OCI-LY3 (cell line): ENCODE results near the gene VWC2.

Source experiments
- EZH2phosphoT487 ChIP-seq: fragments of 200-600 bp; shearing (Covaris generic); IDR thresholded peaks from 2 replicates; pipeline ENCODE4 v1.6.1; 2018; ENCODE audit warnings: antibody characterized with exemption, mixed run types, low read depth
- TF ChIP-seq, protein P1 (sequence below): fragments of 200-600, 300-600 bp; sonication (generic); IDR thresholded peaks from 2 replicates; pipeline ENCODE4 v1.5.1; 2014; ENCODE audit warnings: antibody characterized with exemption, low read length, low read depth

- TF ChIP-seq, protein P1, sequence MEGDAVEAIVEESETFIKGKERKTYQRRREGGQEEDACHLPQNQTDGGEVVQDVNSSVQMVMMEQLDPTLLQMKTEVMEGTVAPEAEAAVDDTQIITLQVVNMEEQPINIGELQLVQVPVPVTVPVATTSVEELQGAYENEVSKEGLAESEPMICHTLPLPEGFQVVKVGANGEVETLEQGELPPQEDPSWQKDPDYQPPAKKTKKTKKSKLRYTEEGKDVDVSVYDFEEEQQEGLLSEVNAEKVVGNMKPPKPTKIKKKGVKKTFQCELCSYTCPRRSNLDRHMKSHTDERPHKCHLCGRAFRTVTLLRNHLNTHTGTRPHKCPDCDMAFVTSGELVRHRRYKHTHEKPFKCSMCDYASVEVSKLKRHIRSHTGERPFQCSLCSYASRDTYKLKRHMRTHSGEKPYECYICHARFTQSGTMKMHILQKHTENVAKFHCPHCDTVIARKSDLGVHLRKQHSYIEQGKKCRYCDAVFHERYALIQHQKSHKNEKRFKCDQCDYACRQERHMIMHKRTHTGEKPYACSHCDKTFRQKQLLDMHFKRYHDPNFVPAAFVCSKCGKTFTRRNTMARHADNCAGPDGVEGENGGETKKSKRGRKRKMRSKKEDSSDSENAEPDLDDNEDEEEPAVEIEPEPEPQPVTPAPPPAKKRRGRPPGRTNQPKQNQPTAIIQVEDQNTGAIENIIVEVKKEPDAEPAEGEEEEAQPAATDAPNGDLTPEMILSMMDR: no peak
- TF ChIP-seq EZH2phosphoT487: no peak
These were observed 101.9 kb downstream of the VWC2 start for GRCh38 chr7:49875336-49875735.
